ENCODE measurements around the gene RPTOR.

RPTOR gene

DNA sequence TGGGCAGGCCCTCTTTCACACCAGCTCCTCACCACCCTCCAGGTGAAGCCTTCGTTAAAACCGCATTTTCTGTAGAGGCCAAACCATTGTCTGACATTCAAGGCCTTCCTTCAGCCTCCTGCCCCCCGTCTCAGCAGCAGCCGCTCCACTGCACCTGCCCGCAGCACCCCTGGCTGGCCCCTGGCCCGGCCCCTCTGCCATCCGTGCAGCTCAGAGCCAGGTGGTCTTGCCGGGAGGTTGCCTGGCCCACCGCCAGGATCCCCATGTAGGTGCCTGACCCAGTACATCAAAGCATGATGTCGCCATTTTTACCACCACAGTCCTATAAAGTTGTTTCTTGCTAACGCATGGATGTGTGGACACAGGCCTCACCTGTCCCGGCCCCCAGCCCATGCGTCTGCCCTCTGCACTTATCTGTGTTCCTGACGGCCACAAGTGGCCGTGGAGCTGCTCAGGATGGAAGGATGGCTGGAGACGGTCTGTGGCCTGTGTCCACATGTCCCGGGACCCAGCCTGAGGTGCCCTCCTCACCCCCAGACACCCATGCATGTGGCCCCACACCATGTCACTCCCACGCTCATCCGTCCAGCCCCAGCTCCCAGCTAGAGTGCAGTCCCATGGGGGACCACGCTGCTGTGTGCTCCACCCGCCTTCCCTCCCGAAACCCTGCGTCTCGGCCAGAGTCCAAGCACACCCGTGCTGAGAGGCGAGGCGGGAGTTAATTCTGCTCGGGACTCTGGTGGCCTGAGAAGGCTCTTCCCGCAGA is 357.7 kb downstream of the RPTOR start:
- DNase-seq: no peak
- TF ChIP-seq GATA1 (IDR thresholded peaks at IDR 0.05; ENCODE audit: low read depth, low read length) (no peak), POLR2A (IDR thresholded peaks at IDR 0.05; ENCODE audit: low read length) (no peak)

DNA sequence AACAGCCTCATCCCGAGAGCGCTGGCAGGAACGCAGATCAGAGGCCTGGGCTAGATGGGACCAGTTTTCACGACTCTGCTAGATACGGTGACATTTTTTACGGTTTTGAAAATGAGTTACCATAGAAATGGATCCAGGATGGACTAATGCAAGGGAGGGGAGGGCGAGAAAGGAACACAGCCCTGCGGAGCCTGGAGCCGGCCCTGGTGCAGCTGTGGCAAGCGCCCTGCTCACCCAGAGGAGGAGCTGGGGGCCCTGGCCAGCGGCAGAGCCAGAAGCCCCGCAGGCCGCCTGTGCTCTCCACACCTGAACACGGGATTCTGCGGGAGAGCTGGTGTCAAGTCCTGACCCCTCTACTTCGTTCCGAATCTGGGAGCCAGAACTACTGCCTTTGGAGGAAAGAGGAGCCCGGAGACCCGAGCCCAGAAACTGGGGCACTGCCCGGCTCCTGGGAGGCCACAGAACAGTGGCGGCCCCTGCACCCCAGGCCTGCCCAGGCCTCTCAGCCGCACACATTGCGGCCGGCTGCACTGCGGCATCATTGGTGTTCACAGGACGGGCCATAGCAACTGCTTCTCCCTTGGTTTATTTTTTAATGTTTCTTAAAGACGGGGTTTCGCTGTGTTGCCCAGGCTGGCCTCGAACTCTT is 358.4 kb downstream of the RPTOR start:
- TF ChIP-seq POLR2A (IDR thresholded peaks at IDR 0.05; ENCODE audit: low read length) (no peak), GATA1 (IDR thresholded peaks at IDR 0.05; ENCODE audit: low read depth, low read length) (no peak)
- no peak for DNase-seq

DNA sequence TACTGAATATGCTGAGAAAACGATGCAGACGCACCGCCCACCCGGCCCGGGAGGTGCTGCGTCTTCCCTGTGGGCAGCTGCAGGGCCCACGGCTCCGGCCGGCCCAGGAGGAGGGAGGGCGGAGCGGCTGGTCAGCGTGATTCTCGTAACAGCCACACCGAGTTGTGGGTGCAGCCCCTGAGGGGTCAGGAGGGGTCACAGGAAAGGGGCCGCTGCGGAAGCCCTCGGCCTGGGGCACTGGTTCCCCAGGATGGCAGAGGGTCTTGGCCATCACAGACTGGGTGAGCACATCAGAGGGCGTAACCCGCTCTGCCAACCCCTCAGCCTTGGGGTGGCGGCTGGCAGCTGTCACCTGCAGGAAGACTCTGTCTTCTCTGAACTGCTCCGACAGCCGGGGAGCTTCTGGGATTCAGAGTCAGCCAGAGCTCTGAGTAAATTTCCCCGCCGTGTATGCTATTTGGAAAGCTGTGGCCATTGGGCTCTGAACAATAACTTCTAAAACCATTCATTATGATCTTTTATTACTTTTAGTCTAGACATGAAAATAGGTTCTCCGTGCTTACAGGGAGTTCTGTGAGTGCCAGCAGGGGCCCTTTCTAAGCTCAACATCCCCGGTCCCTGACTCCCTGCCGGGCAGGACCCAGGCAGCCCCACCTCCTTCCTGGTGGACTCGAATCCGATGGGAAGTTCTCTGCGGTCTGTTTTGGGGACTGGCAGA is 359.6 kb downstream of the RPTOR start:
- no peak for TF ChIP-seq GATA1 (IDR thresholded peaks at IDR 0.05; ENCODE audit: low read depth, low read length)
- TF ChIP-seq POLR2A (IDR thresholded peaks at IDR 0.05; ENCODE audit: low read length): no peak

DNA sequence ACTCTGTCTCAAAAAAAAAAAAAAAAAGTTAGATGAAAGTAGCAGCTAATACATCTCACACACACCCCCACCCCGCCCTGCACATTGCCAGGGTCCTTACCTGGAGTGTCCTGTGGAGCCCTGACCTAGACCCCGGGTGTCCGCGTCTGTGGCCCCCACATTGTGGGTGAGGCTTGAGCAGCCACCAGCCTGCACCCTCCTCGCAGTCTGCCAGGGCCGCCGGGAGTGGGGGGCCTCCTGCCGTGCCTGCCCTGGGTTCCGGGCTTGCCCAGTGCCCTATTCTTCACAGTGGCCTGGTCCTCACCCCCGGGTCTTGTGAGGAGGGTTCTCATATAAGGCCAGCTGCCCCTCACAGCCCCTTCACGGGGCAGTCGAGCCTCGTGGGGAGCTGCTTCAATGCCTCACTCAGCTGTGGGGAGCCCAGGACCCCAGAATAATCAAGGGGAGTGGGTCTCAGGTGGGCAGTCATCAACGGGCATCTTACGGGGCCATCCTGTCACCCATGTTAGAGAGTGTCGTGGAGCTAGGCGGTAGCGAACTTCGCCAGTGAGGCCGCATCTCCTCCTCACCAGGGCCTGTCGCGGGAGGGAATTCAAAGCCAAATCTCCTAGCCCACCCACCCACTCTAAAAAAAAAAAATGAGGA is 361.1 kb downstream of the RPTOR start:
- TF ChIP-seq GATA1 (IDR thresholded peaks at IDR 0.05; ENCODE audit: low read depth, low read length): no peak
- TF ChIP-seq POLR2A (IDR thresholded peaks at IDR 0.05; ENCODE audit: low read length): no peak
- no peak for DNase-seq

More for the DNA sequence above, 359.6 kb downstream of the RPTOR start:
- DNase-seq: no peak

DNA sequence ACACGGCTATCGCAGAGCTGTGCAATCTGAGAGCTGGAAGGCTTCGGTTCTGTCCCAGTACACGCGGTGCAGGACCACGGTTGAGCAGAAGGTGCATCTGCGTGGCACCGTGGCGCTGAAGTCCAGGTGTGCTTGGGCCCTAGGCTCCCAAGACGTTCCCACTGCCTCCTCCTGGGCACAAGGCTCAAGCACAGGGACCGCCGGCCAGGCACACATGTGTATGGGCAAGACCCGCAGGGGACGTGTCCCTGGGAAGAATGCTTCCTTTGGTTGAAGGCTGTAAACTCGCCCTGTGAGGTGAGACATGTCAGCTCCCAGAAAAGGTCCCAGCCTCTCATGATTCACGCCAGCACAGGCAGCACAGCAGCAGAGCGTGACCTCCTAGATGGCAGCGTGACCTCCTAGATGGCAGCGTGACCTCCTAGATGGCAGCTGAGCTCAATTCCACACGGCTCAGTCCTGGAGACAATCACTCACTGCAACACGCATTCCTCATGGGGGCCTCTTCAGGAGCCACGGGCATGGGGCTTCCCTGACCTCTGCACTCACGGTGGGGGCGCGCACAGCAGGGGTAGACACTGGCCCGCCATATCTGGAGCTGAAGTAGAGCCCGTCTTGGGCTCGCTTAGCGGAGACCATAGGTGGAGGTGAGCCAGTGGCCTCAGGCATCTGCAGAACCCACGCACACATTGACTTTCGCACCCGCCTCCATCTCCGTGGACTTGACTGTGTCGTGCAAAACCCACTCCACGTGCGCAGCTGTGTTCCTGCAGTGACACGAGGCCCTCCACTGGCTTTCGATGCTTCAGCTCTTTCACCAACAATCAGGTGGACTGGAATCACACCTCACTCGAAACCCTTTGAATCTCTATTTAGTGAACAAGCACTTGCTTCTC is 362.0 kb downstream of the RPTOR start:
- TF ChIP-seq POLR2A (IDR thresholded peaks at IDR 0.05; ENCODE audit: low read length) (no peak), GATA1 (IDR thresholded peaks at IDR 0.05; ENCODE audit: low read depth, low read length) (no peak)
- DNase-seq: no peak

DNA sequence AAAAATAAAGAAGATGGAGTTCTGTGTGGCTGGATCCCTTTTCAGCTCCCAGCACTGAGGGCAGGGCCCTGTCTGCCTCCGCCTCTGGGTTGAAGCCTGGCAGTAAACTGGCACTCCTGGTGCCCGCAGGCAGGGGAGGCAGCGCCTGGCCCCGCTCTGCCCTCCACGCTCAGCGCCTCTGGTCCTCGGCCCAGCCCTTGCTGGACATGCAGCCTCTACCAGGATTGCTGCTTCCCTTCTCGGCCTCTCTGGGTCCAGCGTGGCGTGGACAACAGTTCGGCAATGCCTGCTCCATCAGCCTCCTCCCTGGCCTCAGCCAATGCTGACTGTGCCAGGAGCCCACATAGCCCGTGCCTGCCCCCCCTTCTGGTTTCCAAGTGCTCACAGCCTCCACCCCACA is 362.6 kb downstream of the RPTOR start:
- TF ChIP-seq POLR2A (IDR thresholded peaks at IDR 0.05; ENCODE audit: low read length): no peak
- TF ChIP-seq GATA1 (IDR thresholded peaks at IDR 0.05; ENCODE audit: low read depth, low read length): no peak

DNA sequence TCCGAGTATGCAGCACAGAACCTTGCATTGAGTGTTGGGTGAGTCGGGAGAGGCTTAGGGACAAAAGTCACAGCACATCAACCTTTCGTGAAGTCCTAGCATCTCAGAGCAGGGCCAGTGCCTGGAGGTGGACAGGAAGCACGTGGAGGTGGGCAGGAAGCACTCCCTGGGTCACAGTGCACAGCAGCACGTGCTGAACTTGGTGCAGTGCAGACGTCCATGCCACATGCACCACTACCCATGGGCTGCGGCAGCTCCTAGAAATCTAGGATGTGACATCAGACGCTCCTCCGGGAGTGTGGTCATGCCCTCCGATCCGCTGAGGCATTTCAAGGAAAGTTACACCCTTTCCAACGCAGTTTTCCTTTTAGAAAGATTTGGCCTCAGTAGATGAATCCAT is 363.6 kb downstream of the RPTOR start:
- no peak for DNase-seq
- TF ChIP-seq POLR2A (IDR thresholded peaks at IDR 0.05; ENCODE audit: low read length) (no peak), GATA1 (IDR thresholded peaks at IDR 0.05; ENCODE audit: low read depth, low read length) (no peak)

More for the DNA sequence above, 362.6 kb downstream of the RPTOR start:
- DNase-seq: no peak

DNA sequence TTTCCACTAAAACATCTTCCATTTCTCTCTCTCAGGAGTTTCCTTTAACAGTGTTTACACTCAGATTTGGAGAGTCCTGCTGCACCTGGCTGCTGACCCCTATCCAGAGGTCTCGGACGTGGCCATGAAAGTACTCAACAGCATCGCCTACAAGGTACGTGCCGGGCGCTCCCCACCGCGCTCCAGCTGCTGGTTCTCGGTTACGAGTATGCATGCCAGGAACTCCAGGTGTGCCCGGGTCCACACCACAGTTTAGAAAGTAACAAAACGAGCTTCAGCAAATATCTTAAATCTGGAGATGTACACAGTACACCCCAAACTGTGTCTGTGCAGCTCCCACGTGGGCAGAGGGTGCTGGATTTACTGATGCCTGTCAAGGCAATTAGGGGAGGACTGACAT is 364.1 kb downstream of the RPTOR start:
- TF ChIP-seq GATA1 (IDR thresholded peaks at IDR 0.05; ENCODE audit: low read depth, low read length) (no peak), POLR2A (IDR thresholded peaks at IDR 0.05; ENCODE audit: low read length) (no peak)
- no peak for DNase-seq

DNA sequence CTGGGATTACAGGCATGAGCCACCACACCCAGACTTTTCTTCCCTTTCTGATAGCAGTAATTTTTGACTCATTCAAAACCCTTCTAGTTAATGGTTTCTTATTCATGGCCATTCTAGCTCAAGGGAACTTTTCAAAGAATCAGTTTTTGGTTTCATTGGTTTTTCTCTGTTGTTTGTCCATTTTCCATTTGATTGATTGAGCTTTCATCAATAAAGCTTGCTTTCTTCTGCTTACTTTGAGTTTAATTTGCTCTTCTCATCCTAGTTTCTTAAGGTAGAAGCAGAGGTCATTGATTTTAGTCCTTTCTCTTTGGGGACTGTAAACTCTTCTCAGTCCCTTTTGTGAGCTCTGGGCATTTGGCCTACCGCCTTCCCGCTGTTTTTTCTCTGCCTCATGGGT is 365.0 kb downstream of the RPTOR start:
- TF ChIP-seq POLR2A (IDR thresholded peaks at IDR 0.05; ENCODE audit: low read length): no peak
- no peak for TF ChIP-seq GATA1 (IDR thresholded peaks at IDR 0.05; ENCODE audit: low read depth, low read length)
- DNase-seq: no peak

DNA sequence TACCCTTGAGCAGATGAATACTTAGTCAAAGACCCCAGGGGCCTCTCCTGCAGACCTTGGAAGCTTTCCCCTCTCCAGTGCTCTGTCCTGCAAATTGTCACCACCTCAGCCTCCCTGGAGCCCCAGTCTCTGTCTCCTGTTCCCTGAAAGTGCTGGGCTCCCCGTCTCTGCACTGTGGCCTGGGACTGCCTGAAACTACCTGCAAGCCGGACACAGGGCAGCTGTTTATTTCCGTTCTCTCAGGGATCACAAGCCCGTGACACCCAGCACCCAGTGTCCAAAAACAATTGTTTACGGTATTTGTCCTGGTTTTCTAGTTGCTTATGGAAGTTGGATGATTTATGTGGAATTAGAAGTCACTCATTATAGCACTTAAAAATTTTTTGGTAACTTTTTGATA is 365.4 kb downstream of the RPTOR start:
- no peak for DNase-seq
- TF ChIP-seq GATA1 (IDR thresholded peaks at IDR 0.05; ENCODE audit: low read depth, low read length) (no peak), POLR2A (IDR thresholded peaks at IDR 0.05; ENCODE audit: low read length) (no peak)

DNA sequence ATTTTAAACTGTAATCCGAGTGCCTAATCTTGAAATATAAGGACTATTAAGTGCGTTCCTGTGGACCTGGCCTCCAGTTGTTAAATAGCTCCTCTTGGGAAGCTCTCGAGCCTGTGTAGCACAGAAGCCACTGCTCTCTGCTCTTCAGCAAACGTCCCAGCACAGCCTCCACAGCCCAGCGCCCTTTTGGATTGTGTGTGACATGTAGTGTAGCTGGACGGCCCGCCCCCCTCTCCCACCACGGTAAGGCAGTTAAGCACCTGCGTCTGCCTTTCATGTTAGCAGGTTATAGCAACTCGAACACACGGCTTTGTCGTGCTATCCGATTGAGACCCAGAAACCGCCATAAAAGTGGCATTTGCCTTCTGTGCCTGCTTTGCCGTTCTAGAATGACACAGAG is 367.8 kb downstream of the RPTOR start:
- TF ChIP-seq GATA1 (IDR thresholded peaks at IDR 0.05; ENCODE audit: low read depth, low read length): no peak
- no peak for TF ChIP-seq POLR2A (IDR thresholded peaks at IDR 0.05; ENCODE audit: low read length)
- no peak for DNase-seq

DNA sequence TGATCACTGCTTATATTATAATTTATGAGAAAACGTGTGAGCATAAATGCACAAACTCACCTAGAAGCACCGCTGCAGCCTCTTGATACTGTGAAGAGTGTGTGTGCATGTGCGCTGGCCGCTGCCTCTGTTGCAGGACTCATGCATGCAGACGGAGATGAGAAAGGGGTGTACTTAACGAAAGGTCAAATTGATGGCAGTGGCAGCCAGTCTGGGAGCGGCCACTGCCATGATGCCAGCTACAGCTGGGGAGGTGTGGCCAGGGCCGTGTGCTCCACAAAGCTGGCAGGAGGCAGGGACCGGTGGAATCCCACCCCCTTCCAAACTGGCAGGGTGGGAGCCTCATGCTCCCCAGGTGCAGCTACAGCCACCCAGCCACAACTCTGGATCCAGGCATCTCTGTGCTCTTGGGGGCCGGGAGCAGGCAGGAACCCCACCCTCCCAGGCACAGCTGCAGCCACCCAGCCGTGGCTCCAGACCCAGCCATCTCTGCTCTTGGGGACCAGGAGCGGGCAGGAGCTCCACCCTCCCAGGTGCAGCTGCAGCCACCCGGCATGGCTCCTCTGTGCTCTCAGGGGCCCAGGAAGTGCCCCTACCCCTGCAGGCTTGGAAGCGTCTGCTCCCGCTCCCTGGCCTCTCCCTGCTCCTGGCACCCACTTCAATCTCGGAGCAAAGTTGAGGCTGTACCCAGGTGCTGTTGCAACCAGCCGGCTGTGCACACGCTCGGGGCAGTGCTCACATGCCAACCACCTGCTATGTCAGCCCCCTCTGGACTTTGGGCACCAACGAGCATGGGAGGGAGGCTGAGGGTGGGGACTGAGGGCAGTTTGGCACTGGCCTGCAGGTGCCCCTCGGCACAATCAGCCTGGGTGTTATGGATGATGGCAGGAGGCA is 369.5 kb downstream of the RPTOR start:
- no peak for DNase-seq
- TF ChIP-seq GATA1 (IDR thresholded peaks at IDR 0.05; ENCODE audit: low read depth, low read length) (no peak), POLR2A (IDR thresholded peaks at IDR 0.05; ENCODE audit: low read length) (no peak)

All from erythroblast (primary cell).